Fibroblast of the conjunctiva (primary cell): ENCODE measurements around the gene FTSJ1.
A peak's percentile ranks its signal among the peaks of the same experiment; 100 is the strongest.
"Not testable (repeated sequence)": the region's sequence is repeated elsewhere in the genome, so short reads cannot be mapped to it uniquely, and the experiment has no call there.

ENCODE experiments used
- DNase-seq: peaks from one replicate; pipeline ENCODE4 v3.0.0-alpha.2; 2010; ENCODE audit warnings: low read depth

FTSJ1 gene

DNA sequence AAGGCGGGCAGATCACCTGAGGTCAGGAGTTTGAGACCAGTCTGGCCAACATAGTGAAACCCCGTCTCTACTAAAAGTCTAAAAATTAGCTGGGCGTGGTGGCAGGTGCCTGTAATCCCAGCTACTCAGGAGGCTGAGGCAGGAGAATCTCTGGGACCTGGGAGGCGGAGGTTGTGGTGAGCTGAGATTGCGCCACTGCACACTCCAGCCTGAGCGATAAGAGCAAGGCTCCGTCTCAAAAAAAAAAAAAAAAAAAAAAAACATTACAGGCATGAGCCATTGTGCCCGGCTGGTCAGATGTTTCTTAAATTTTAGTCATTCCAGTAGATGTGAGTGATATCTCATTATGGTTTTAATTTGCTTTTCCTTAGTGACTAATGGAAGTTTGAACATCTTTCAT is 49.9 kb downstream of the FTSJ1 start:
- DNase-seq = not testable (repeated sequence)

DNA sequence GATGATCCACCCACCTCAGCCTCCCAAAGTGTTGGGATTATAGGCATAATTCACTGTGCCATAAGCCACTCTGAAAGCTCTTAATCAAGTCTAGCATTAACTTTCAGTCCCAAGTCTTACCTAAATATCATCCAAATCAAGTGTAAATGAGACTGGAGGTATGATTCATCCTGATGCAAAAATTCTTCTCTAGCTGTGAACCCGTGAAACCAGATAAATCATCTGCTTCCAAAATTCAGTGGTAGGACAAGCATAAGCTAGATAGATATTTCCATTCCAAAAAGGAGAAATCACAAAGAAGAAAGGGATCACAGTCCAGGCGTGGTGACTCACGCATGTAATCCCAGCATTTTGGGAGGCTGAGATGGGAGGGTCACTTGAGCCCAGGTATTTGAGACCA is 54.7 kb downstream of the FTSJ1 start:
- no peak for DNase-seq

- peak; percentile 47 for DNase-seq
Observed at GRCh38 chrX:48531358-48531959, 55.5 kb downstream of the FTSJ1 start.

- DNase-seq = no peak
Observed at GRCh38 chrX:48532161-48532560, 56.2 kb downstream of the FTSJ1 start.

- no peak for DNase-seq
Observed at GRCh38 chrX:48533165-48533564, 57.2 kb downstream of the FTSJ1 start.
